Stomach (tissue), 4 donors: ENCODE results near the gene TOM1.

Experiments
- CTCF ChIP-seq, 7 experiments: fragments of 450-650 bp in 4 of 7; fragments of 200-600 bp in 3 of 7; sonication (generic) in 3 of 7; IDR thresholded peaks; one replicate each; pipeline ENCODE4 v1.5.1; 2016 to 2019; ENCODE audit warnings: antibody characterized with exemption in 7 of 7, control low read depth in 2 of 7, mild to moderate bottlenecking in 1 of 7
- EP300 ChIP-seq: sonication (generic); formaldehyde crosslinking; IDR thresholded peaks from one replicate; pipeline ENCODE4 v1.6.1; 2017; ENCODE audit warnings: antibody characterized with exemption
- POLR2AphosphoS5 ChIP-seq, 3 donors: sonication (generic); formaldehyde crosslinking; IDR thresholded peaks; one replicate each; pipeline ENCODE4 v1.6.1; 2016; ENCODE audit warnings: antibody characterized with exemption in 3 of 3

GRCh38 chr22:35310556-35311550 lies 11.2 kb downstream of the TOM1 start:
- TF ChIP-seq POLR2AphosphoS5 (IDR thresholded peaks at IDR 0.05) (no peak), CTCF (IDR thresholded peaks at IDR 0.05) (no peak), EP300 (no peak)
